ENCODE results near the gene TSPAN9. TPM values are rescaled to one million over a fixed set of nuclear protein-coding genes. Genes with fewer than 3 reads are reported as not detected.

TSPAN9 gene
- total RNA-seq, 3 donors from 2014 or later = 4.7 to 28.4 (median 8.5) TPM

- no peaks in the 10 kb centered on the region for H3K9me3 ChIP-seq
- H3K4me1 ChIP-seq (ENCODE audit: low read depth) = no peaks in the 10 kb centered on the region
- H3K36me3 ChIP-seq (ENCODE audit: low read depth) = no peaks in the 10 kb centered on the region
- TF ChIP-seq CTCF (IDR thresholded peaks at IDR 0.05) = no peak
- ATAC-seq (no peak), DNase-seq (peak in 1 of 3 donors; percentile 13)
- no peak overlapping the region for H3K4me3 ChIP-seq
- intact Hi-C loops (cut with DNase I, micrococcal nuclease) = no loop called here
These were observed 43.7 kb upstream of the TSPAN9 start for GRCh38 chr12:3033539-3033867.

GRCh38 chr12:3034067-3034750, 43.0 kb upstream of the TSPAN9 start:
- intact Hi-C loops (cut with DNase I, micrococcal nuclease) = no loop called here
- TF ChIP-seq CTCF (IDR thresholded peaks at IDR 0.05) = peak; percentile 31
- ATAC-seq (peak; percentile 83), DNase-seq (peak in 2 of 3 donors; percentile 66 to 69)
- H3K36me3 ChIP-seq (ENCODE audit: low read depth) = no peaks in the 10 kb centered on the region
- no peak overlapping the region for H3K4me3 ChIP-seq
- H3K4me1 ChIP-seq (ENCODE audit: low read depth) = no peaks in the 10 kb centered on the region
- H3K9me3 ChIP-seq = no peaks in the 10 kb centered on the region

- TF ChIP-seq CTCF (IDR thresholded peaks at IDR 0.05) = no peak
These were observed 42.0 kb upstream of the TSPAN9 start for GRCh38 chr12:3035171-3035570.

DNA sequence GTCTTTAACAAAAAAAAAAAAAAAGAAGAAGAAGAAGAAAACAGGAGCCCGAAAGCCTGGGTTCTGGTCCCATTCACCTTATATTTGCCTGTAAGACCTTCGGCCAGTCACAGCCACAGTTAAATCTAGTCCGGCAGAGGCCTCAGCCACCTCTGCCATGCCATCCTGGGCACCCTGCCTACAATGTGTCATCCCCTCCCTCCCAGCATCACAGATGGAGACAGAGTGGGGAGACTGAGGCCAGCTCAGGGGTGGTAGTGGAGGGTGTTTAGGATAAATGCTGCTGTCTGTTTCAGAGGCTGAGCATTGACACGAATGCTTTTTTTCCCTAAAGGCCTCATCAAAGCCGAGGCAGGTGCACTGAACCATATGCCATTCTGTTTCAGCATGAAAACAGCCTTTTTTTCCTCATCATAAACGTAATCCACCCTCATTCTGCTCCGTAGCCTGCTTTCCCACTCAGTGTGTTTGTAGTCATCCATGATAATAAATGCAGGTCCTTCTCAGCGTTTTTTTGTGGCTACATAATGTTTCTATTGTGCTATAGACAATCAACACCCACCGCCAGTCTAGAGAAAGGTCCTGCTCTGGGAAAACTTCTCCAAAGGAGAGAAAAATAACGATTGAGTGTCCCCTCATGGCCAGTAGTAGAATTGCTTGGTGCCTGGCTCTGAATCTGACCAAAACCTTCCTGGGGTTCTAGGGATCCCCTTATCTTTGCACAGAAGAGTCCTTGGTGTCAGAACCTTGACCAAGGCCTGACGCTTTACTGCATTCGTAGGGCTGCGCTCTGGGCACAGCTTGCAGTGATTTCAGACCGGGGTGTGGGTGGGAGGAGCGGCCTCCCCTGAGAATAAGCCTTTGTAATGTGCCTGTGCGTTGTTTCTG, 41.1 kb upstream of the TSPAN9 start:
- Histone ChIP-seq H3K4me3 (no peak overlapping the region), H3K4me1 (ENCODE audit: low read depth) (no peaks in the 10 kb centered on the region), H3K9me3 (no peaks in the 10 kb centered on the region), H3K36me3 (ENCODE audit: low read depth) (no peaks in the 10 kb centered on the region)
- DNase-seq (peak in 1 of 3 donors; percentile 3), ATAC-seq (no peak)
- intact Hi-C loops (cut with DNase I, micrococcal nuclease) = no loop called here
- no peak for TF ChIP-seq CTCF (IDR thresholded peaks at IDR 0.05)

More at GRCh38 chr12:3035171-3035570, 42.0 kb upstream of the TSPAN9 start:
- peak in 1 of 3 donors; percentile 2 for DNase-seq
- no peaks in the 10 kb centered on the region for H3K9me3 ChIP-seq
- ATAC-seq = no peak
- no peak overlapping the region for H3K4me3 ChIP-seq
- intact Hi-C loops (cut with DNase I, micrococcal nuclease) = no loop called here
- H3K4me1 ChIP-seq (ENCODE audit: low read depth) = no peaks in the 10 kb centered on the region
- no peaks in the 10 kb centered on the region for H3K36me3 ChIP-seq (ENCODE audit: low read depth)

- H3K4me3 ChIP-seq = no peak overlapping the region
- intact Hi-C loops (cut with DNase I, micrococcal nuclease) = no loop called here
These were observed 40.1 kb upstream of the TSPAN9 start for GRCh38 chr12:3036901-3037600.

More at GRCh38 chr12:3036901-3037600, 40.1 kb upstream of the TSPAN9 start:
- TF ChIP-seq CTCF (IDR thresholded peaks at IDR 0.05) = no peak
- Histone ChIP-seq H3K9me3 (no peaks in the 10 kb centered on the region), H3K4me1 (ENCODE audit: low read depth) (no peaks in the 10 kb centered on the region), H3K36me3 (ENCODE audit: low read depth) (no peaks in the 10 kb centered on the region)
- DNase-seq (peak in 1 of 3 donors; percentile 7), ATAC-seq (no peak)

Data from mucosa of descending colon (tissue), 3 donors.